Measurements from ENCODE around the gene HES3. TPM values are rescaled to one million over a fixed set of nuclear protein-coding genes. Genes with fewer than 3 reads are reported as not detected.

Gene HES3
- total RNA-seq, 1 experiment from 2014 or later = not detected

DNA sequence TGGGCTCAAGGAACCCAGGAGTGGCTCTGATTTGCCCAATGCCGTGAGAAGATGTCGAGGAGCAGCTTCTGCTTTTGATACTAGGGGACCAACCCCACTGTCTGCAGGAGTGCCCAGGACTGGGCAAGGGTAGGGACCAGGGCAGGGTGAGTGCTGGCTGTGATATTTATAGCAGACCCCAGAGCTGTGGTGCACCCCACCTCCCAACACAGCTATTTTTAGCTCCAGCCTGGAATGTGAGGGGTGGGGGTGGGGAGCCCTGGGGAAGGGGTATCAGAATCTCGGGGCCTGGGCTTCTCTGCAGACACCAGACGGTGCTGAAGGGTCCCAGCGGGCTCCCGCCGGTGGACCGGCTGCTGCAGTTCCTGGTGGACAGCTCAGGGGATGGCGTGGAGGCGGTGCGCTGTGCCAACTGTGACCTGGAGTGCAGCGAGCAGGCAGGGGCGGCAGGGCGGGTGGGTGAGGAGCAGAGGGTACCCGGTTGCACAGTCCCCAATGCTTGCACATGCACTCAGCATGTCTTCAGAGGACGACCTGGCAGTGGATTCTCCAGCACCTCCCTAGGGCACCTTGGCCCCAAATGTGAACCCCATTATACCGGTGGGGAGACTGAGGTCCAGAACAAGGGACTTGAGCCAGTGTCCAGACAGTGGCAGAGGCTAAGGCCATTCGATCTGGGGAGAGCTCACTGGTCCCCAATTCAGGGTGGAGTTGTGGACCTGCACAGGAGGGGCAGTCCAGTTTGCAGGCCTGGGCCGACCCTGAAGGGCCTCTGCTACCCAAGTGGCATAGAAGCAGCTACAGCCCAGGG is 36.7 kb upstream of the HES3 start:
- H3K36me3 ChIP-seq (ENCODE audit: control insufficient read depth in 1 of 2, insufficient read depth in 2 of 2, low read length in 2 of 2) = peaks cover 0 to 17% of the 10 kb centered on the region in 2 experiments; a peak in 2 of 4 replicates
- H3K79me2 ChIP-seq (ENCODE audit: insufficient read depth, low read length) = peaks cover 24% of the 10 kb centered on the region
- peak overlapping the region; percentile 99 for H3K27ac ChIP-seq (ENCODE audit: low read depth, low read length)
- peaks cover 7 to 27% of the 10 kb centered on the region in 2 experiments for H3K4me1 ChIP-seq (ENCODE audit: control insufficient read depth in 1 of 2, insufficient read depth in 2 of 2, low read length in 2 of 2)
- CTCF ChIA-PET = interaction anchor here (0.7 to 3.8 kb wide), 5 partner anchors 14 to 233 kb away, joined by 3 to 44 read pairs (median 6); no protein-coding TSS in a partner anchor
- no peaks in the 10 kb centered on the region for H3K9me2 ChIP-seq (ENCODE audit: insufficient read depth)
- H4K20me1 ChIP-seq (ENCODE audit: insufficient read depth) = no peaks in the 10 kb centered on the region
- H2AFZ ChIP-seq (ENCODE audit: low read depth, low read length, poor library complexity, severe bottlenecking) = no peak overlapping the region
- H3K9ac ChIP-seq (ENCODE audit: low read length) = peak overlapping the region; percentile 99
- POLR2A ChIA-PET = interaction anchor here (1.5 kb wide), 1 partner anchor 13 kb away, joined by 11 read pairs; no protein-coding TSS in a partner anchor
- DNase-seq (ENCODE audit: low read depth, low spot score) (no peak), ATAC-seq (no peak)
- intact Hi-C loops (cut with micrococcal nuclease) = no loop called here
- RAD21 ChIA-PET (ENCODE audit: low non-redundant PET in 1 of 2, low total read pairs in 2 of 2, uncharacterized antibody in 2 of 2, unreplicated experiment in 2 of 2) = interaction anchor here in 1 of 2 experiments (0.5 kb wide), 1 partner anchor 168 kb away, joined by 3 read pairs; no protein-coding TSS in a partner anchor
- no peaks in the 10 kb centered on the region for H3K27me3 ChIP-seq (ENCODE audit: insufficient read depth, low read length)
- peak overlapping the region; percentile 98 for H3K4me2 ChIP-seq (ENCODE audit: low read length)
- peak overlapping the region; percentile 82 to 96 for H3K4me3 ChIP-seq (replicated peaks in 1 of 2; ENCODE audit: low read depth in 1 of 2, low read length in 2 of 2)
- H3K9me3 ChIP-seq (ENCODE audit: control insufficient read depth in 1 of 2, insufficient read depth in 1 of 2, low read depth in 1 of 2, low read length in 2 of 2) = no peaks in the 10 kb centered on the region
- no peak for TF ChIP-seq SIN3A (IDR thresholded peaks at IDR 0.05; ENCODE audit: low read depth)
- no peak for TF ChIP-seq EZH2 (IDR thresholded peaks at IDR 0.05)
- TF ChIP-seq, protein P1, sequence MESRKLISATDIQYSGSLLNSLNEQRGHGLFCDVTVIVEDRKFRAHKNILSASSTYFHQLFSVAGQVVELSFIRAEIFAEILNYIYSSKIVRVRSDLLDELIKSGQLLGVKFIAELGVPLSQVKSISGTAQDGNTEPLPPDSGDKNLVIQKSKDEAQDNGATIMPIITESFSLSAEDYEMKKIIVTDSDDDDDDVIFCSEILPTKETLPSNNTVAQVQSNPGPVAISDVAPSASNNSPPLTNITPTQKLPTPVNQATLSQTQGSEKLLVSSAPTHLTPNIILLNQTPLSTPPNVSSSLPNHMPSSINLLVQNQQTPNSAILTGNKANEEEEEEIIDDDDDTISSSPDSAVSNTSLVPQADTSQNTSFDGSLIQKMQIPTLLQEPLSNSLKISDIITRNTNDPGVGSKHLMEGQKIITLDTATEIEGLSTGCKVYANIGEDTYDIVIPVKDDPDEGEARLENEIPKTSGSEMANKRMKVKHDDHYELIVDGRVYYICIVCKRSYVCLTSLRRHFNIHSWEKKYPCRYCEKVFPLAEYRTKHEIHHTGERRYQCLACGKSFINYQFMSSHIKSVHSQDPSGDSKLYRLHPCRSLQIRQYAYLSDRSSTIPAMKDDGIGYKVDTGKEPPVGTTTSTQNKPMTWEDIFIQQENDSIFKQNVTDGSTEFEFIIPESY (IDR thresholded peaks at IDR 0.05; ENCODE audit: extremely low read depth, insufficient replicate concordance, low read length) = no peak
- no peak for TF ChIP-seq EGR1 (IDR thresholded peaks at IDR 0.05; ENCODE audit: low read depth)
- TSS peak; percentile 73 for BruUV-seq (replicated peaks)

DNA sequence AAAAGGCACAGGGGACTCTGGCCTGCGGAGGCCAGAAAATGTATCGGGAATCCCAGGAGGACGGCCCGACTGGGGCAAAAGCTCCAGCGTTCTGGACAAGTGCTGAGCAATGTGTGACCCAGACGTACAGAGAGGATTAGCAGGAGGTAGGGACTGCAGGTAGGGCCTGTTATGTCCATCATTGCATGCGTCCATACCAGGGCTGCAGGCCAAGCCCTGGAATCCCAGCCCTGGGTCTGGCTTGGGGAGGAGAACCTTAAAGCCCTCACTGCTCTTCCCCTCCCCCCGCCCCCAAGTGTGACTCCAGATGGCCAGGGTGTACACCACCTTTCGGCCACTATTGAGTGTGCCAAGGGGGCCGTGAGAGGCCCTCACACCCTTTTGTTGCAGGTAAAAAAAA is 36.1 kb upstream of the HES3 start:
- H2AFZ ChIP-seq (ENCODE audit: low read depth, low read length, poor library complexity, severe bottlenecking) = no peak overlapping the region
- intact Hi-C loops (cut with micrococcal nuclease) = no loop called here
- no TSS peak for BruUV-seq (replicated peaks)
- H3K9me2 ChIP-seq (ENCODE audit: insufficient read depth) = no peaks in the 10 kb centered on the region
- H3K27ac ChIP-seq (ENCODE audit: low read depth, low read length) = no peak overlapping the region; the same call in 1 of the 2 replicates
- H3K36me3 ChIP-seq (ENCODE audit: control insufficient read depth in 1 of 2, insufficient read depth in 2 of 2, low read length in 2 of 2) = peaks cover 0 to 19% of the 10 kb centered on the region in 2 experiments; a peak in 2 of 4 replicates
- H3K4me3 ChIP-seq (replicated peaks in 1 of 2; ENCODE audit: low read depth in 1 of 2, low read length in 2 of 2) = no peak overlapping the region
- no peaks in the 10 kb centered on the region for H3K27me3 ChIP-seq (ENCODE audit: insufficient read depth, low read length)
- no peaks in the 10 kb centered on the region for H3K9me3 ChIP-seq (ENCODE audit: control insufficient read depth in 1 of 2, insufficient read depth in 1 of 2, low read depth in 1 of 2, low read length in 2 of 2)
- TF ChIP-seq, protein P2, sequence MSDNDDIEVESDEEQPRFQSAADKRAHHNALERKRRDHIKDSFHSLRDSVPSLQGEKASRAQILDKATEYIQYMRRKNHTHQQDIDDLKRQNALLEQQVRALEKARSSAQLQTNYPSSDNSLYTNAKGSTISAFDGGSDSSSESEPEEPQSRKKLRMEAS (IDR thresholded peaks at IDR 0.05) = no peak
- TF ChIP-seq CEBPB (IDR thresholded peaks at IDR 0.05; ENCODE audit: low read depth) (no peak), SRF (IDR thresholded peaks at IDR 0.05; ENCODE audit: low read depth) (no peak), ZFX (IDR thresholded peaks at IDR 0.05) (no peak)
- ChIA-PET POLR2A (no interaction called here), CTCF (no interaction called here), RAD21 (ENCODE audit: low non-redundant PET in 1 of 2, low total read pairs in 2 of 2, uncharacterized antibody in 2 of 2, unreplicated experiment in 2 of 2) (no interaction called here)
- no peak for ATAC-seq
- no peaks in the 10 kb centered on the region for H4K20me1 ChIP-seq (ENCODE audit: insufficient read depth)
- no peak for DNase-seq (ENCODE audit: low read depth, low spot score)
- no peak overlapping the region for H3K9ac ChIP-seq (ENCODE audit: low read length)
- peaks cover 7 to 27% of the 10 kb centered on the region in 2 experiments for H3K4me1 ChIP-seq (ENCODE audit: control insufficient read depth in 1 of 2, insufficient read depth in 2 of 2, low read length in 2 of 2)
- H3K4me2 ChIP-seq (ENCODE audit: low read length) = peak overlapping the region; percentile 98; the same call in 1 of the 2 replicates
- peaks cover 24% of the 10 kb centered on the region for H3K79me2 ChIP-seq (ENCODE audit: insufficient read depth, low read length)
